Thyroid gland (tissue), 4 donors: Measurements from ENCODE around the gene NFYC.

Source experiments
- POLR2A ChIP-seq, 2 donors: fragments of 450-650 bp; IDR thresholded peaks; one replicate each; pipeline ENCODE4 v1.6.1; 2017; ENCODE audit warnings: antibody characterized with exemption in 2 of 2, mild to moderate bottlenecking in 2 of 2, moderate library complexity in 1 of 2
- TF ChIP-seq, protein P1 (sequence below), 6 experiments: fragments of 200-600 bp in 3 of 6; fragments of 450-650 bp in 3 of 6; sonication (generic) in 3 of 6; IDR thresholded peaks; one replicate each; pipeline ENCODE4 v1.5.1; 2016 to 2019; ENCODE audit warnings: antibody characterized with exemption in 6 of 6, mild to moderate bottlenecking in 2 of 6, inconsistent platforms in 1 of 6, moderate library complexity in 1 of 6

DNA sequence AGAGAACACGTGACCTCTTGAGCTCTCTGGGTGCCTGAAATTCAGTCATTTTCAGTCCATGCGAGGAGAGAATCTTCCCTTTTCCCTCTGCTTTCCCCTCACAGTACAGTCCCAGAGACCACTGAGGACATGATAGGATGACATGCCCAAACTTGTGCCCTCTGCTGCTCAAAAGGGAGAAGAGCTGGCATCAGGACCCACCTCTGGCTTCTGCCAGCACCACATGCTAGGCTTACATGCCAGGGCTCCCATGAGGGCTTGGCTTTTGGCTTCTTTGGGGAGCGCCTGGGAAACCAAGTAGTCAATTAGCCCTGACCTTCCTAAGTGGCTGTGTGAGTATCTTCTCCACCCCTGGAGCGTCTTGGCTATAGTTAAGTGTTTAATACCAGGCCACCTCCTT is 78.3 kb downstream of the NFYC start:
- TF ChIP-seq POLR2A (IDR thresholded peaks at IDR 0.05) = no peak
- TF ChIP-seq, protein P1, sequence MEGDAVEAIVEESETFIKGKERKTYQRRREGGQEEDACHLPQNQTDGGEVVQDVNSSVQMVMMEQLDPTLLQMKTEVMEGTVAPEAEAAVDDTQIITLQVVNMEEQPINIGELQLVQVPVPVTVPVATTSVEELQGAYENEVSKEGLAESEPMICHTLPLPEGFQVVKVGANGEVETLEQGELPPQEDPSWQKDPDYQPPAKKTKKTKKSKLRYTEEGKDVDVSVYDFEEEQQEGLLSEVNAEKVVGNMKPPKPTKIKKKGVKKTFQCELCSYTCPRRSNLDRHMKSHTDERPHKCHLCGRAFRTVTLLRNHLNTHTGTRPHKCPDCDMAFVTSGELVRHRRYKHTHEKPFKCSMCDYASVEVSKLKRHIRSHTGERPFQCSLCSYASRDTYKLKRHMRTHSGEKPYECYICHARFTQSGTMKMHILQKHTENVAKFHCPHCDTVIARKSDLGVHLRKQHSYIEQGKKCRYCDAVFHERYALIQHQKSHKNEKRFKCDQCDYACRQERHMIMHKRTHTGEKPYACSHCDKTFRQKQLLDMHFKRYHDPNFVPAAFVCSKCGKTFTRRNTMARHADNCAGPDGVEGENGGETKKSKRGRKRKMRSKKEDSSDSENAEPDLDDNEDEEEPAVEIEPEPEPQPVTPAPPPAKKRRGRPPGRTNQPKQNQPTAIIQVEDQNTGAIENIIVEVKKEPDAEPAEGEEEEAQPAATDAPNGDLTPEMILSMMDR (IDR thresholded peaks at IDR 0.05) = no peak
